Smooth muscle cell (in vitro differentiated cells): Measurements from ENCODE around the gene TLR3. TPM values are rescaled to one million over a fixed set of nuclear protein-coding genes. Genes with fewer than 3 reads are reported as not detected.
A peak's percentile ranks its signal among the peaks of the same experiment; 100 is the strongest.

Experiments used
- DNase-seq: peaks from one replicate; lab custom pipeline; 2025; ENCODE audit not compliant: unreplicated experiment; lab: John Stamatoyannopoulos, UW
- H2AFZ ChIP-seq: fragments of 200-600 bp; sonication (generic); 2 replicates; pipeline ENCODE4 v1.6.0; 2016; ENCODE audit warnings: antibody characterized with exemption, low read depth, mild to moderate bottlenecking
- H3F3A ChIP-seq: fragments of 200-600 bp; sonication (generic); 2 replicates; pipeline ENCODE4 v1.6.0; 2017; ENCODE audit warnings: antibody characterized with exemption, low read depth
- H3K27ac ChIP-seq: fragments of 200-600 bp; sonication (generic); 2 replicates; pipeline ENCODE4 v1.5.1; 2016; ENCODE audit warnings: low read depth, mild to moderate bottlenecking
- H3K27me3 ChIP-seq: fragments of 200-600 bp; sonication (generic); 2 replicates; pipeline ENCODE4 v1.6.1; 2016; ENCODE audit warnings: low read depth, mild to moderate bottlenecking
- H3K36me3 ChIP-seq: fragments of 200-600 bp; sonication (generic); 2 replicates; pipeline ENCODE4 v1.5.1; 2016; ENCODE audit warnings: low read depth
- H3K4me1 ChIP-seq: fragments of 200-600 bp; sonication (generic); 2 replicates; pipeline ENCODE4 v1.5.1; 2016; ENCODE audit warnings: low read depth
- H3K4me2 ChIP-seq: fragments of 200-600 bp; sonication (generic); 2 replicates; pipeline ENCODE4 v1.6.0; 2016; ENCODE audit warnings: mild to moderate bottlenecking
- H3K4me3 ChIP-seq: fragments of 200-600 bp; sonication (generic); 2 replicates; pipeline ENCODE4 v1.5.1; 2016; ENCODE audit warnings: mild to moderate bottlenecking
- H3K79me2 ChIP-seq: fragments of 200-600 bp; sonication (generic); 2 replicates; pipeline ENCODE4 v1.6.0; 2016; ENCODE audit warnings: low read depth, mild to moderate bottlenecking
- H3K9ac ChIP-seq: fragments of 200-600 bp; sonication (generic); 2 replicates; pipeline ENCODE4 v1.6.0; 2016; ENCODE audit warnings: low read depth
- H3K9me3 ChIP-seq: fragments of 200-600 bp; sonication (generic); replicated peaks from 2 replicates; pipeline ENCODE4 v1.5.1; 2016; ENCODE audit warnings: low read depth
- H4K20me1 ChIP-seq: fragments of 200-600 bp; sonication (generic); 2 replicates; pipeline ENCODE4 v1.6.0; 2016; ENCODE audit warnings: low read depth
- WGBS: methylation state at CpG from one replicate; pipeline ENCODE4 v1.1.7; 2016; ENCODE audit warnings: low lambda C conversion rate; 5-methylcytosine and 5-hydroxymethylcytosine counted together
- polyA plus RNA-seq: library from polyadenylated mRNA; unstranded; fragments of >200 nt; fragmentation: Nextera tagmentation; extraction: Ambion mirVana; gene quantifications from 2 replicates; pipeline ENCODE4 v1.2.1, GENCODE V29; 2016
- total RNA-seq: library from RNA; depleted of rRNA; stranded (reverse); fragments of >200 nt; gene quantifications from 2 replicates; pipeline ENCODE4 v1.2.3, GENCODE V29; 2014
- TF ChIP-seq, protein P1 (sequence below): fragments of 200-600 bp; sonication (generic); IDR thresholded peaks from 2 replicates; pipeline ENCODE4 v1.5.1; 2017; ENCODE audit warnings: borderline replicate concordance, mild to moderate bottlenecking, antibody characterized with exemption; ENCODE audit not compliant: insufficient read depth, poor library complexity, severe bottlenecking

Gene TLR3
- total and polyA plus RNA-seq, 2 experiments from 2014 or later: 0.40 to 1.3 TPM

GRCh38 chr4:186096681-186097165 lies 27.8 kb downstream of the TLR3 start:
- H2AFZ ChIP-seq: no peak overlapping the region
- no peak overlapping the region for H3K4me2 ChIP-seq
- no peak overlapping the region for H3K9ac ChIP-seq
- H3K4me3 ChIP-seq: no peak overlapping the region
- H3K36me3 ChIP-seq: no peaks in the 10 kb centered on the region
- no peaks in the 10 kb centered on the region for H3K27me3 ChIP-seq
- no peaks in the 10 kb centered on the region for H3K4me1 ChIP-seq
- H4K20me1 ChIP-seq: no peaks in the 10 kb centered on the region
- TF ChIP-seq, protein P1, sequence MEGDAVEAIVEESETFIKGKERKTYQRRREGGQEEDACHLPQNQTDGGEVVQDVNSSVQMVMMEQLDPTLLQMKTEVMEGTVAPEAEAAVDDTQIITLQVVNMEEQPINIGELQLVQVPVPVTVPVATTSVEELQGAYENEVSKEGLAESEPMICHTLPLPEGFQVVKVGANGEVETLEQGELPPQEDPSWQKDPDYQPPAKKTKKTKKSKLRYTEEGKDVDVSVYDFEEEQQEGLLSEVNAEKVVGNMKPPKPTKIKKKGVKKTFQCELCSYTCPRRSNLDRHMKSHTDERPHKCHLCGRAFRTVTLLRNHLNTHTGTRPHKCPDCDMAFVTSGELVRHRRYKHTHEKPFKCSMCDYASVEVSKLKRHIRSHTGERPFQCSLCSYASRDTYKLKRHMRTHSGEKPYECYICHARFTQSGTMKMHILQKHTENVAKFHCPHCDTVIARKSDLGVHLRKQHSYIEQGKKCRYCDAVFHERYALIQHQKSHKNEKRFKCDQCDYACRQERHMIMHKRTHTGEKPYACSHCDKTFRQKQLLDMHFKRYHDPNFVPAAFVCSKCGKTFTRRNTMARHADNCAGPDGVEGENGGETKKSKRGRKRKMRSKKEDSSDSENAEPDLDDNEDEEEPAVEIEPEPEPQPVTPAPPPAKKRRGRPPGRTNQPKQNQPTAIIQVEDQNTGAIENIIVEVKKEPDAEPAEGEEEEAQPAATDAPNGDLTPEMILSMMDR: no peak
- no peak overlapping the region for H3K27ac ChIP-seq
- DNase-seq: no peak
- WGBS: 57% methylated on average over 9 of the region's 9 CpGs
- H3F3A ChIP-seq: no peaks in the 10 kb centered on the region
- H3K9me3 ChIP-seq: no peaks in the 10 kb centered on the region
- no peaks in the 10 kb centered on the region for H3K79me2 ChIP-seq

GRCh38 chr4:186097386-186097785 lies 28.4 kb downstream of the TLR3 start:
- Histone ChIP-seq H3K27ac (no peak overlapping the region), H3K4me2 (no peak overlapping the region), H3K36me3 (no peaks in the 10 kb centered on the region), H3K4me1 (no peaks in the 10 kb centered on the region), H3K4me3 (no peak overlapping the region), H3K9ac (no peak overlapping the region), H3K27me3 (no peaks in the 10 kb centered on the region), H3K9me3 (no peaks in the 10 kb centered on the region), H4K20me1 (no peaks in the 10 kb centered on the region), H3F3A (no peaks in the 10 kb centered on the region), H2AFZ (no peak overlapping the region), H3K79me2 (no peaks in the 10 kb centered on the region)
- WGBS: 88% methylated on average over 5 of the region's 5 CpGs
- TF ChIP-seq, protein P1: no peak
- no peak for DNase-seq

DNA sequence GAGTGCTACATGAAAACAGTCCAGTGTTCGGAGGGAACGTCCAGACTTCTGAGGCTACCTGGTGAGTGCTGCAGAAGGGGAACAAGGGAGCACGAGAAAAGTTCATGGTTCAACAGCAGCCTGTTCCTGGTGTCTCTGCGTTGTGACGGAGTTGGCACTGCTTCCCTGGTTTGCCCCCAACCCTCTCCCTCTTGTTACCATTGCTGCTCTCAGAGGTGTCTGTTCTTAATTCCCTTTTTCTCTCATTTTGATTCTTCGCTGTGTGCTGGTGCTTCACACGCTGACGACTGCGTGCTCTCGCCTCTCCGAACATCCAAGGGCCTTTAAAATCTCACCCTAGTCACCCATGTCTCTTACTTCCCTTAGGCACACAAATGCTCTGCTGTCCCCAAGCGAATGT lies 34.0 kb downstream of the TLR3 start:
- 96% methylated on average over 12 of the region's 12 CpGs for WGBS
- Histone ChIP-seq H3K27me3 (peaks cover 38% of the 10 kb centered on the region), H3K27ac (no peak overlapping the region), H3K9ac (no peak overlapping the region), H2AFZ (no peak overlapping the region), H3F3A (no peaks in the 10 kb centered on the region), H3K4me2 (no peak overlapping the region), H4K20me1 (no peaks in the 10 kb centered on the region), H3K36me3 (no peaks in the 10 kb centered on the region), H3K9me3 (no peaks in the 10 kb centered on the region), H3K4me1 (peaks cover 8% of the 10 kb centered on the region), H3K79me2 (no peaks in the 10 kb centered on the region), H3K4me3 (no peak overlapping the region)
- TF ChIP-seq, protein P1: no peak
- no peak for DNase-seq

DNA sequence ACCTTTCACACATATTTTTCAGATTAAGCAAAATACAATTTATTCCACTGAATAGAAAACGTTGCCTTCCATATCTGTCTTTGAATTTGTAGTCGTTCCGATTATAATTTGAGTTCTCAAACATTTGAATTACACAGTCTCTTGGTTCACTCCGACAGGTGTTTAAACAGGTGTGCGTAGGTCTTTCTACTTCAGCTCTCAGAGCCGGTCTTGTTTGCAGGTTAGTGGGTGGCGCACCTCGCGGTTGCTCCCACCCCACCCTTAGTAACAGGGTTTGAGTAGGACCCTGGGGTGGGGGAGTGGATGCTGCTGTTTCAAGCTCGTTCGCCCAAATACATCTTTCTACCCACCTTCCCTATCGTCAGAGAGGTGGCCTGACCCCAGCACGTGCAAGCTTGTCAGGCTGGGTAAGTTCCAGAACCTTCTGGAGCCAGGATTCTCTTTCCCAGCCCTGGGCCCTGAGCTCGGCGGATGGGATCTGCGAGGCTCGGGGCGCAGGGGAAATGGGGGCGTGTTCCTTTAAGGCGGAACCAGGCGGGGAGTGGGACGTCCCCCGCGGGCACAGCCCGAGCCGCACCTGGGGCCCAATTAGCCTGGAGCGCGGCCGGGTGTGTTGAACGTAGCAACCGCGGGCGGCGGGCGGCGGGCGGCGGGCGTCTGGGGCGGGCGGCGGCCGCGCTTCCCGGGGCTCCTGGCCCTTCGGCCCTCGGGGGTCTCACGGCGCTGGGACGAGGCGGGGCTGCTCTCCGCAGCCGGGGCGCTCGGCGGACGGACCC lies 35.3 kb downstream of the TLR3 start, which contains the start of gene FAM149A:
FAM149A (plus strand) TSS at position 591 of the 776 bp plus-strand sequence.
- Histone ChIP-seq H3K4me3 (peak within 1 kb of the TSS; percentile 48), H2AFZ (peak within 1 kb of the TSS; percentile 21), H4K20me1 (no peaks in the 10 kb centered on the region), H3K4me2 (peak within 1 kb of the TSS; percentile 88), H3F3A (no peaks in the 10 kb centered on the region), H3K79me2 (no peaks in the 10 kb centered on the region), H3K4me1 (peaks cover 12% of the 10 kb centered on the region), H3K27me3 (peaks cover 41% of the 10 kb centered on the region), H3K27ac (peak within 1 kb of the TSS; percentile 22), H3K9me3 (no peaks in the 10 kb centered on the region), H3K36me3 (no peaks in the 10 kb centered on the region), H3K9ac (peak within 1 kb of the TSS; percentile 70)
- WGBS: 64% methylated on average over 17 of the region's 57 CpGs
- no peak for DNase-seq
- TF ChIP-seq, protein P1: no peak
